Measurements from ENCODE around the gene TCFL5. TPM values are rescaled to one million over a fixed set of nuclear protein-coding genes. Genes with fewer than 3 reads are reported as not detected.

TCFL5 gene
- total RNA-seq, 4 donors from 2014 or later: 5.3 to 20.0 (median 14.2) TPM

GRCh38 chr20:62840244-62841197 lies 21.1 kb downstream of the TCFL5 start:
- DNase-seq: no peak
- H3K27ac ChIP-seq: no peak overlapping the region
- intact Hi-C loops (cut with DNase I; ENCODE audit: low total_unique reads): no loop called here
- no peaks in the 10 kb centered on the region for H3K4me1 ChIP-seq
- H3K4me3 ChIP-seq: no peak overlapping the region
- TF ChIP-seq, protein P1, sequence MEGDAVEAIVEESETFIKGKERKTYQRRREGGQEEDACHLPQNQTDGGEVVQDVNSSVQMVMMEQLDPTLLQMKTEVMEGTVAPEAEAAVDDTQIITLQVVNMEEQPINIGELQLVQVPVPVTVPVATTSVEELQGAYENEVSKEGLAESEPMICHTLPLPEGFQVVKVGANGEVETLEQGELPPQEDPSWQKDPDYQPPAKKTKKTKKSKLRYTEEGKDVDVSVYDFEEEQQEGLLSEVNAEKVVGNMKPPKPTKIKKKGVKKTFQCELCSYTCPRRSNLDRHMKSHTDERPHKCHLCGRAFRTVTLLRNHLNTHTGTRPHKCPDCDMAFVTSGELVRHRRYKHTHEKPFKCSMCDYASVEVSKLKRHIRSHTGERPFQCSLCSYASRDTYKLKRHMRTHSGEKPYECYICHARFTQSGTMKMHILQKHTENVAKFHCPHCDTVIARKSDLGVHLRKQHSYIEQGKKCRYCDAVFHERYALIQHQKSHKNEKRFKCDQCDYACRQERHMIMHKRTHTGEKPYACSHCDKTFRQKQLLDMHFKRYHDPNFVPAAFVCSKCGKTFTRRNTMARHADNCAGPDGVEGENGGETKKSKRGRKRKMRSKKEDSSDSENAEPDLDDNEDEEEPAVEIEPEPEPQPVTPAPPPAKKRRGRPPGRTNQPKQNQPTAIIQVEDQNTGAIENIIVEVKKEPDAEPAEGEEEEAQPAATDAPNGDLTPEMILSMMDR (IDR thresholded peaks at IDR 0.05): no peak
- TF ChIP-seq POLR2A (IDR thresholded peaks at IDR 0.05): no peak
- no peaks in the 10 kb centered on the region for H3K36me3 ChIP-seq
- H3K27me3 ChIP-seq: no peaks in the 10 kb centered on the region
- H3K9me3 ChIP-seq: no peaks in the 10 kb centered on the region

- intact Hi-C loops (cut with DNase I; ENCODE audit: low total_unique reads): no loop called here
- TF ChIP-seq, protein P1 (IDR thresholded peaks at IDR 0.05): no peak
- TF ChIP-seq POLR2A (IDR thresholded peaks at IDR 0.05): no peak
- no peak overlapping the region for H3K27ac ChIP-seq
- H3K9me3 ChIP-seq: no peaks in the 10 kb centered on the region
- no peaks in the 10 kb centered on the region for H3K36me3 ChIP-seq
- no peak overlapping the region for H3K4me3 ChIP-seq
- no peak for DNase-seq
- H3K27me3 ChIP-seq: no peaks in the 10 kb centered on the region
- no peaks in the 10 kb centered on the region for H3K4me1 ChIP-seq
These were observed 21.8 kb downstream of the TCFL5 start for GRCh38 chr20:62839816-62840215.

DNA sequence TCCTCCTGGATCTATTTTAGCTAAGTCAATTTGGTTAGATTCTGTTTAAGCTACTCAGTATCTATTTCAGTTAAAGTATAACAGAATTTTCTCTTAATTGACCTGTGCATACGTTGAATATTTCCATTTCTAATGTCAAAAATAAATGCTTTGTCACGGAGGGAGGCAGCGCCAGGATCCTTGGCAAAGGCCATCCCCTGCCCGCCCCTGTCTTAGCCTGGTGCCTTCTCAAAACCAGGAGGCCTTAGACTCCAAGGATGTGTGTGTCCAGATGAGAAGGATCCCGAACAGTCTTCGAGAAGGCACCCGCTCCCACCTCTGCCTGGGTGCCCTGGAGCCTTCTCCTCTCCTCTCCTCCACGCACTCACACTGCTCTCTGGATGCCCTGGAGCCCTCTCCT lies 22.4 kb downstream of the TCFL5 start:
- intact Hi-C loops (cut with DNase I; ENCODE audit: low total_unique reads): no loop called here
- H3K27me3 ChIP-seq: no peaks in the 10 kb centered on the region
- no peak for DNase-seq
- TF ChIP-seq POLR2A (IDR thresholded peaks at IDR 0.05): no peak
- TF ChIP-seq, protein P1 (IDR thresholded peaks at IDR 0.05): no peak
- H3K36me3 ChIP-seq: no peaks in the 10 kb centered on the region
- no peaks in the 10 kb centered on the region for H3K9me3 ChIP-seq
- H3K27ac ChIP-seq: no peak overlapping the region
- no peaks in the 10 kb centered on the region for H3K4me1 ChIP-seq
- H3K4me3 ChIP-seq: no peak overlapping the region

- intact Hi-C loops (cut with DNase I; ENCODE audit: low total_unique reads): no loop called here
- Histone ChIP-seq H3K4me1 (no peaks in the 10 kb centered on the region), H3K27me3 (no peaks in the 10 kb centered on the region), H3K9me3 (no peaks in the 10 kb centered on the region), H3K36me3 (no peaks in the 10 kb centered on the region), H3K27ac (no peak overlapping the region), H3K4me3 (no peak overlapping the region)
- no peak for TF ChIP-seq POLR2A (IDR thresholded peaks at IDR 0.05)
- TF ChIP-seq, protein P1 (IDR thresholded peaks at IDR 0.05): no peak
- no peak for DNase-seq
These were observed 23.3 kb downstream of the TCFL5 start for GRCh38 chr20:62838128-62838891.

GRCh38 chr20:62837790-62838127 lies 23.9 kb downstream of the TCFL5 start:
- H3K9me3 ChIP-seq: no peaks in the 10 kb centered on the region
- no peaks in the 10 kb centered on the region for H3K4me1 ChIP-seq
- no peak overlapping the region for H3K4me3 ChIP-seq
- intact Hi-C loops (cut with DNase I; ENCODE audit: low total_unique reads): no loop called here
- TF ChIP-seq, protein P1 (IDR thresholded peaks at IDR 0.05): no peak
- TF ChIP-seq POLR2A (IDR thresholded peaks at IDR 0.05): no peak
- DNase-seq: no peak
- no peaks in the 10 kb centered on the region for H3K36me3 ChIP-seq
- H3K27ac ChIP-seq: no peak overlapping the region
- no peaks in the 10 kb centered on the region for H3K27me3 ChIP-seq
